Measurements from ENCODE around the gene FLRT2.

GRCh38 chr14:85539510-85539909 is 9.6 kb downstream of the FLRT2 start:
- TF ChIP-seq MXI1 (IDR thresholded peaks at IDR 0.05; ENCODE audit: borderline replicate concordance, low read depth, low read length) (no peak), ELK1 (IDR thresholded peaks at IDR 0.05; ENCODE audit: borderline replicate concordance, low read depth, low read length) (no peak), RFX5 (IDR thresholded peaks at IDR 0.05; ENCODE audit: low read depth, low read length) (no peak)
